HCT116 (cell line): ENCODE results near the gene NAPSA. TPM values are rescaled to one million over a fixed set of nuclear protein-coding genes. Genes with fewer than 3 reads are reported as not detected.

Experiments used
- ATAC-seq: fragments of 200-7000 bp; cut with Tn5 transposase; 2 replicates; pipeline ENCODE4 v1.9.1; 2020; ENCODE audit warnings: mild to moderate bottlenecking, moderate library complexity
- BruUV-seq: library from RNA; stranded (reverse); fragments of 400-500 nt; replicated peaks from 2 replicates; lab custom pipeline; 2021; lab: Mats Ljungman, UMichigan
- CTCF ChIA-PET: fragments of 300-600 bp; sonication (Branson Sonifier 250); formaldehyde crosslinking; loops from one replicate; lab custom pipeline; 2021; ENCODE audit warnings: antibody characterized with exemption; lab: Charles Lee
- POLR2A ChIA-PET: fragments of 300-600, 350-600 bp; sonication (Branson Sonifier 250); formaldehyde crosslinking; loops from one replicate; lab custom pipeline; 2021; ENCODE audit warnings: antibody characterized with exemption; lab: Charles Lee
- RAD21 ChIA-PET, 2 experiments: fragments of 300-600 bp; sonication (Branson Sonifier 250); formaldehyde crosslinking; loops; one replicate each; lab custom pipeline; 2023; ENCODE audit warnings: low total read pairs in 2 of 2; ENCODE audit not compliant: uncharacterized antibody in 2 of 2, unreplicated experiment in 2 of 2, low non-redundant PET in 1 of 2; lab: Charles Lee
- DNase-seq: peaks from one replicate; pipeline ENCODE4 v3.0.0-alpha.2; 2010; ENCODE audit warnings: low read depth, low spot score
- H2AFZ ChIP-seq: fragments of 200-600 bp; shearing (Covaris generic), sonication (generic); 2 replicates; pipeline ENCODE4 v1.6.1; 2017; ENCODE audit warnings: low read depth, mixed run types, mixed read lengths, antibody characterized with exemption, low read length; ENCODE audit not compliant: poor library complexity, severe bottlenecking
- H3K27ac ChIP-seq: 2 replicates; pipeline ENCODE4 v1.5.1; 2012; ENCODE audit warnings: low read depth, low read length
- H3K27me3 ChIP-seq: fragments of 200-600 bp; sonication (generic); 2 replicates; pipeline ENCODE4 v1.6.1; 2016; ENCODE audit warnings: mixed run types, low read length, mixed read lengths; ENCODE audit not compliant: insufficient read depth
- H3K36me3 ChIP-seq, 2 experiments: fragments of 200-500 bp in 1 of 2; fragments of 200-600 bp in 1 of 2; sonication (Bioruptor generic) in 1 of 2; sonication (generic) in 1 of 2; 2 replicates each; pipeline versions ENCODE4 v1.5.1 to v1.6.1; 2014 to 2016; ENCODE audit warnings: low read length in 2 of 2, inconsistent platforms in 1 of 2, mixed read lengths in 1 of 2, mixed run types in 1 of 2; ENCODE audit not compliant: insufficient read depth in 2 of 2, control insufficient read depth in 1 of 2
- H3K4me1 ChIP-seq, 2 experiments: fragments of 200-600 bp in 1 of 2; sonication (generic) in 1 of 2; 2 replicates each; pipeline versions ENCODE4 v1.5.1 to v1.6.1; 2012 to 2017; ENCODE audit warnings: low read length in 2 of 2, inconsistent platforms in 1 of 2, mild to moderate bottlenecking in 1 of 2, mixed read lengths in 1 of 2, mixed run types in 1 of 2, moderate library complexity in 1 of 2; ENCODE audit not compliant: insufficient read depth in 2 of 2, control insufficient read depth in 1 of 2
- H3K4me2 ChIP-seq: fragments of 200-600 bp; sonication (generic); 2 replicates; pipeline ENCODE4 v1.6.1; 2017; ENCODE audit warnings: mixed run types, low read length, mixed read lengths
- H3K4me3 ChIP-seq, 2 experiments: fragments of 200-600 bp in 1 of 2; sonication (generic) in 1 of 2; replicated peaks in 1 of 2; 2 replicates each; pipeline ENCODE4 v1.5.1; 2011 to 2016; ENCODE audit warnings: low read length in 2 of 2, control low read depth in 1 of 2, low read depth in 1 of 2, mild to moderate bottlenecking in 1 of 2, mixed read lengths in 1 of 2, mixed run types in 1 of 2
- H3K79me2 ChIP-seq: fragments of 200-600 bp; sonication (generic); 2 replicates; pipeline ENCODE4 v1.6.1; 2017; ENCODE audit warnings: mild to moderate bottlenecking, mixed run types, low read length, moderate library complexity, mixed read lengths; ENCODE audit not compliant: insufficient read depth
- H3K9ac ChIP-seq: fragments of 200-600 bp; sonication (generic); 2 replicates; pipeline ENCODE4 v1.6.1; 2016; ENCODE audit warnings: low read length, mixed read lengths
- H3K9me2 ChIP-seq: fragments of 200-600 bp; sonication (generic), shearing (Covaris generic); 2 replicates; pipeline ENCODE4 v1.6.1; 2017; ENCODE audit warnings: mixed run types, mild to moderate bottlenecking, moderate library complexity; ENCODE audit not compliant: insufficient read depth
- H3K9me3 ChIP-seq, 2 experiments: fragments of 200-500 bp in 1 of 2; fragments of 200-600 bp in 1 of 2; sonication (Bioruptor generic) in 1 of 2; sonication (generic) in 1 of 2; 2 replicates each; pipeline ENCODE4 v1.6.1; 2014 to 2017; ENCODE audit warnings: low read length in 2 of 2, mixed read lengths in 2 of 2, inconsistent platforms in 1 of 2, low read depth in 1 of 2, mild to moderate bottlenecking in 1 of 2, mixed run types in 1 of 2, moderate library complexity in 1 of 2; ENCODE audit not compliant: control insufficient read depth in 1 of 2, insufficient read depth in 1 of 2
- H4K20me1 ChIP-seq: fragments of 200-600 bp; sonication (generic), shearing (Covaris generic); 2 replicates; pipeline ENCODE4 v1.6.1; 2017; ENCODE audit warnings: mixed run types, mild to moderate bottlenecking, moderate library complexity; ENCODE audit not compliant: insufficient read depth
- YY1 ChIP-seq: IDR thresholded peaks from 2 replicates; pipeline ENCODE4 v1.6.1; 2011; ENCODE audit warnings: low read length, low read depth, moderate library complexity, mild to moderate bottlenecking; ENCODE audit not compliant: insufficient replicate concordance; ENCODE audit errors: extremely low read depth
- intact Hi-C: fragments of 100-400 bp; cut with micrococcal nuclease; formaldehyde crosslinking; loops from 2 replicates; pipeline ENCODE4 v1.10.0; 2022
- total RNA-seq: library from RNA; stranded (reverse); gene quantifications from one replicate; pipeline ENCODE4 v1.2.1, GENCODE V29; 2021; ENCODE audit not compliant: unreplicated experiment
- TF ChIP-seq, protein P1 (sequence below): IDR thresholded peaks from 2 replicates; pipeline ENCODE4 v1.6.1; 2012; ENCODE audit warnings: low read depth
- TF ChIP-seq, protein P2 (sequence below), 3 experiments: fragments of 200-600 bp in 1 of 3; sonication (generic) in 1 of 3; IDR thresholded peaks in 2 of 3; conservative IDR thresholded peaks in 1 of 3; 2 replicates each; pipeline ENCODE4 v1.5.1; 2012 to 2017; ENCODE audit warnings: low read depth in 2 of 3, low read length in 2 of 3, antibody characterized with exemption in 1 of 3, borderline replicate concordance in 1 of 3, control low read depth in 1 of 3, mild to moderate bottlenecking in 1 of 3, mixed read lengths in 1 of 3, mixed run types in 1 of 3, moderate library complexity in 1 of 3; ENCODE audit not compliant: insufficient read depth in 1 of 3

NAPSA gene
- total RNA-seq, 1 experiment from 2014 or later: 4.4 TPM

- ATAC-seq: no peak
- H3K79me2 ChIP-seq: no peaks in the 10 kb centered on the region
- no peak overlapping the region for H3K4me3 ChIP-seq
- no peak for TF ChIP-seq YY1
- TF ChIP-seq, protein P1, sequence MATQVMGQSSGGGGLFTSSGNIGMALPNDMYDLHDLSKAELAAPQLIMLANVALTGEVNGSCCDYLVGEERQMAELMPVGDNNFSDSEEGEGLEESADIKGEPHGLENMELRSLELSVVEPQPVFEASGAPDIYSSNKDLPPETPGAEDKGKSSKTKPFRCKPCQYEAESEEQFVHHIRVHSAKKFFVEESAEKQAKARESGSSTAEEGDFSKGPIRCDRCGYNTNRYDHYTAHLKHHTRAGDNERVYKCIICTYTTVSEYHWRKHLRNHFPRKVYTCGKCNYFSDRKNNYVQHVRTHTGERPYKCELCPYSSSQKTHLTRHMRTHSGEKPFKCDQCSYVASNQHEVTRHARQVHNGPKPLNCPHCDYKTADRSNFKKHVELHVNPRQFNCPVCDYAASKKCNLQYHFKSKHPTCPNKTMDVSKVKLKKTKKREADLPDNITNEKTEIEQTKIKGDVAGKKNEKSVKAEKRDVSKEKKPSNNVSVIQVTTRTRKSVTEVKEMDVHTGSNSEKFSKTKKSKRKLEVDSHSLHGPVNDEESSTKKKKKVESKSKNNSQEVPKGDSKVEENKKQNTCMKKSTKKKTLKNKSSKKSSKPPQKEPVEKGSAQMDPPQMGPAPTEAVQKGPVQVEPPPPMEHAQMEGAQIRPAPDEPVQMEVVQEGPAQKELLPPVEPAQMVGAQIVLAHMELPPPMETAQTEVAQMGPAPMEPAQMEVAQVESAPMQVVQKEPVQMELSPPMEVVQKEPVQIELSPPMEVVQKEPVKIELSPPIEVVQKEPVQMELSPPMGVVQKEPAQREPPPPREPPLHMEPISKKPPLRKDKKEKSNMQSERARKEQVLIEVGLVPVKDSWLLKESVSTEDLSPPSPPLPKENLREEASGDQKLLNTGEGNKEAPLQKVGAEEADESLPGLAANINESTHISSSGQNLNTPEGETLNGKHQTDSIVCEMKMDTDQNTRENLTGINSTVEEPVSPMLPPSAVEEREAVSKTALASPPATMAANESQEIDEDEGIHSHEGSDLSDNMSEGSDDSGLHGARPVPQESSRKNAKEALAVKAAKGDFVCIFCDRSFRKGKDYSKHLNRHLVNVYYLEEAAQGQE: no peak
- TF ChIP-seq, protein P2, sequence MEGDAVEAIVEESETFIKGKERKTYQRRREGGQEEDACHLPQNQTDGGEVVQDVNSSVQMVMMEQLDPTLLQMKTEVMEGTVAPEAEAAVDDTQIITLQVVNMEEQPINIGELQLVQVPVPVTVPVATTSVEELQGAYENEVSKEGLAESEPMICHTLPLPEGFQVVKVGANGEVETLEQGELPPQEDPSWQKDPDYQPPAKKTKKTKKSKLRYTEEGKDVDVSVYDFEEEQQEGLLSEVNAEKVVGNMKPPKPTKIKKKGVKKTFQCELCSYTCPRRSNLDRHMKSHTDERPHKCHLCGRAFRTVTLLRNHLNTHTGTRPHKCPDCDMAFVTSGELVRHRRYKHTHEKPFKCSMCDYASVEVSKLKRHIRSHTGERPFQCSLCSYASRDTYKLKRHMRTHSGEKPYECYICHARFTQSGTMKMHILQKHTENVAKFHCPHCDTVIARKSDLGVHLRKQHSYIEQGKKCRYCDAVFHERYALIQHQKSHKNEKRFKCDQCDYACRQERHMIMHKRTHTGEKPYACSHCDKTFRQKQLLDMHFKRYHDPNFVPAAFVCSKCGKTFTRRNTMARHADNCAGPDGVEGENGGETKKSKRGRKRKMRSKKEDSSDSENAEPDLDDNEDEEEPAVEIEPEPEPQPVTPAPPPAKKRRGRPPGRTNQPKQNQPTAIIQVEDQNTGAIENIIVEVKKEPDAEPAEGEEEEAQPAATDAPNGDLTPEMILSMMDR (IDR thresholded peaks at IDR 0.05 in 2 of 3, conservative IDR thresholded peaks at IDR 0.05 in 1 of 3; ENCODE audit: borderline replicate concordance in 1 of 3, insufficient read depth in 1 of 3, low read depth in 2 of 3, low read length in 2 of 3): no peak
- TF ChIP-seq, all 23 proteins: peak for 0
- no peaks in the 10 kb centered on the region for H3K9me2 ChIP-seq
- H3K9ac ChIP-seq: no peak overlapping the region
- BruUV-seq: no TSS peak
- H3K36me3 ChIP-seq: peaks cover 13 to 31% of the 10 kb centered on the region in 2 experiments
- no peak overlapping the region for H3K27ac ChIP-seq
- DNase-seq: no peak
- ChIA-PET POLR2A (no interaction called here), CTCF (no interaction called here), RAD21 (no interaction called here)
- no peaks in the 10 kb centered on the region for H3K4me1 ChIP-seq
- no peaks in the 10 kb centered on the region for H3K9me3 ChIP-seq
- no peaks in the 10 kb centered on the region for H3K27me3 ChIP-seq
- H4K20me1 ChIP-seq: no peaks in the 10 kb centered on the region
- intact Hi-C loops: no loop called here
- no peak overlapping the region for H2AFZ ChIP-seq
- no peak overlapping the region for H3K4me2 ChIP-seq
Observed at GRCh38 chr19:50409347-50409746, 43.9 kb upstream of the NAPSA start.
